ENCODE results near the gene LAMB4.

DNA sequence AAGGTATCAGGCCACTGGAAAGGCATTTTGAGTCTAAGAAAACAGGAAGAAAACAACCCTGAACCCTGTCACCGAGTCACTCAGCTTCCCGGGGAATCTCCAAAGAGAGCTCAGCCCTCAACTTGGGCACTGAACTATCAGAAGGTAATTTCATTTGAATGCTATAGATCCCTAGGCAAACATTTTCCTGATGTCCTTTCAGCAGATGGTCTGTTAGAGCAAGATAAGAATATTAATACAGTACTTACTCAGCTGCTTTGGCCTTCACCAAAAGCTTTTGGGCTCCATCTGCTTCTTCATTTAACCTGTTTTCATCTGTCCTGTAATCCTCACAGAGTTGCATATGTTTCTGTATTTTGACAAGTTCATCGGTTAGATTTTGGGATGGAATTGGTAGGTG, 93.0 kb downstream of the LAMB4 start:
- TF ChIP-seq, protein P1, sequence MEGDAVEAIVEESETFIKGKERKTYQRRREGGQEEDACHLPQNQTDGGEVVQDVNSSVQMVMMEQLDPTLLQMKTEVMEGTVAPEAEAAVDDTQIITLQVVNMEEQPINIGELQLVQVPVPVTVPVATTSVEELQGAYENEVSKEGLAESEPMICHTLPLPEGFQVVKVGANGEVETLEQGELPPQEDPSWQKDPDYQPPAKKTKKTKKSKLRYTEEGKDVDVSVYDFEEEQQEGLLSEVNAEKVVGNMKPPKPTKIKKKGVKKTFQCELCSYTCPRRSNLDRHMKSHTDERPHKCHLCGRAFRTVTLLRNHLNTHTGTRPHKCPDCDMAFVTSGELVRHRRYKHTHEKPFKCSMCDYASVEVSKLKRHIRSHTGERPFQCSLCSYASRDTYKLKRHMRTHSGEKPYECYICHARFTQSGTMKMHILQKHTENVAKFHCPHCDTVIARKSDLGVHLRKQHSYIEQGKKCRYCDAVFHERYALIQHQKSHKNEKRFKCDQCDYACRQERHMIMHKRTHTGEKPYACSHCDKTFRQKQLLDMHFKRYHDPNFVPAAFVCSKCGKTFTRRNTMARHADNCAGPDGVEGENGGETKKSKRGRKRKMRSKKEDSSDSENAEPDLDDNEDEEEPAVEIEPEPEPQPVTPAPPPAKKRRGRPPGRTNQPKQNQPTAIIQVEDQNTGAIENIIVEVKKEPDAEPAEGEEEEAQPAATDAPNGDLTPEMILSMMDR (conservative IDR thresholded peaks at IDR 0.05 in 1 of 2, IDR thresholded peaks at IDR 0.05 in 1 of 2; ENCODE audit: low read depth in 1 of 2, low read length in 2 of 2) = no peak
- TF ChIP-seq EZH2 (IDR thresholded peaks at IDR 0.05; ENCODE audit: low read length, missing control alignments) = no peak
